ENCODE results near the gene SOAT1.

GRCh38 chr1:179288977-179289376, 4.6 kb upstream of the SOAT1 start:
- TF ChIP-seq CTCF (conservative IDR thresholded peaks at IDR 0.05) (no peak), ZFX (IDR thresholded peaks at IDR 0.05) (no peak)

All from C4-2B (cell line).